ENCODE measurements around the gene DYNLT2.
"Not testable (repeated sequence)": the region's sequence is repeated elsewhere in the genome, so short reads cannot be mapped to it uniquely, and the experiment has no call there.

DYNLT2 gene

DNA sequence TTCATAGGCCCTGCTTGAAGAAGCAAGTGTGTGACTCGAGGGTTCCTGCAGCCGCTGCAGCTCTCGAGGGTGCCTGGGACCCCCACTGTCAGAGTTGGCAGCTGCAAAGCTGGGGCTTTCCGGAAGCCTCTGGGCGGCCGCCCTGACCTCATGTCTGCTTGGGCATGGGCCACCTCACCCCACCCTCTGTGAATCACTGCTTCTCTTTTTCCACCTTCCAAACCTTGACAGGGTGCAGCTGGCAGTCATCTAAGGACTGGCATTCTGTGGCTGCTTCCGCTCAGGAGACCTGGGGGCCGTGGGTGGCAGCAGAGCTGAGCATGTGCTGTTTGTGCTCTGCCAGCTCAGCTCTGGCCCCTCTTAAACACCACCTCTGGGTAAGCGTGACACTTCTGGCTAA, 32.0 kb upstream of the DYNLT2 start:
- no peak for DNase-seq

GRCh38 chr6:169782966-169783365, 31.6 kb upstream of the DYNLT2 start:
- DNase-seq = no peak

- no peak for DNase-seq
These were observed 29.3 kb upstream of the DYNLT2 start for GRCh38 chr6:169780571-169781091.

- DNase-seq = no peak
These were observed 28.5 kb upstream of the DYNLT2 start for GRCh38 chr6:169779896-169780295.

DNA sequence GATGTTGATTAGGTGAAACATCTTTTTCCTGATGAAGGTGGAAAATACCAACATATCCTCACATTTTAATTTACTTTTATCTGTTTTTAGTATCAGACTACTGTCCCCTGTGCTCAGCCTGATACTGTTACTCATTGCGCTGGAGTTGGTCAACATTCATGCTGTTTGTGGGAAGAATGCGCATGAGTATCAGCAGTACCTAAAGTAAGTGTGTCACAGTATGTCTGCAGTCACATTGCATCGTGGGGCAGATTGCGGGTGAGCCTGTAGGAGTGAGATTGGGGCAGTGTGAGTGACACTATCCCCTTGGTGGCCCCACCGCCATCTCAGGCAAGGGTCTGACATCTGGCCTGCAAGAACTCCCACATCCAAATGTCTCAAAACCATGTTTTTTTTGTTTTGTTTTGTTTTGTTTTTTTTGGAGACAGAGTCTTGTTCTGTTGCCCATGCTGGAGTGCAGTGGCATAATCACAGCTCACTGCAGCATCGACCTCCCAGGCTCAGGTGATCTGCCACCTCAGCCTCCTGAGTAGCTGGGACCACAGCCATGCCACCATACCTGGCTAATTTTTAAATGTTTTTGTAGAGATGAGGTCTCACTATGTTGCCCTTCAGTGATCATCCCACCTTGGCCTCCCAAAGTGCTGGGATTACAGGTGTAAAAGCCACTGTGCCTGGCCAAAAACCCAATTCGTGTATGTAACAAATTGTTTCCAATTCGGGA, 27.9 kb upstream of the DYNLT2 start:
- no peak for DNase-seq

DNA sequence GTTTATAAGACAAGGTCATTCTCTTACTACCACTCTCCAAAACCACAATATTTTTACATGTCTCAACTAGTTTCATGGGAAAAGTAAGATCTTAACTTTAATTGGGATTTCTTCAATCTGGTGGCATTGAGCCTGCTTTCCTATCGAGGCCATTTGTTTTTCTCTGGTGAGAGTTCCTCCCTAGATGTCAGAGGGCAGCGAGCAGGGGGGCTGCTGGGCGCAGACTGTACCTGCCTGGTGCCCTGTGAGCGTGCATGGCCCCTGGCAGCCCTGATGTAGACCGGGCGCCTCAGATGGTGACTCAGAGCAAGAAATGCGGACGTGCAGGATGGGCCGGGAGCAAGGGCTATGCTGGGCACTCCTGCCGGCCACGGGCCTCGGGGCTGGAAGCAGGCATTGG, 27.3 kb upstream of the DYNLT2 start:
- no peak for DNase-seq

DNA sequence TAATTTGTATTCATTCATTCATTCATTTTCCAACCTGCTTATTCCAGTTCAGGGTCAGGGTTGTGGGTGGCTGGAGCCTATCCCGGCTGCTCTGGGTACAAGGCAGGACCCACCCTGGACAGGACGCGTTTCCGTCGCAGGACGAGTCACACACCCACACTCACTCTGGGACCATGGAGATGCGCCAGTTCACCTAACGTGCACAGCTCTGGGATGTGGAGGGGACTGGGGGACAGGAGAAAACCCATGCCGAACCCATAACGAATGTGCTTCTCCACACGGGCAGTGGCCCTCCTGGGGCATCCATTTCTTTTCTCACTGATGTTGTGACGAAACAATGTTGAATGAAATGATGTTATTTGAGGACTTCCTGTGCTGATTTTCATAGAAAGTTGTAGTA, 26.5 kb upstream of the DYNLT2 start:
- no peak for DNase-seq

DNA sequence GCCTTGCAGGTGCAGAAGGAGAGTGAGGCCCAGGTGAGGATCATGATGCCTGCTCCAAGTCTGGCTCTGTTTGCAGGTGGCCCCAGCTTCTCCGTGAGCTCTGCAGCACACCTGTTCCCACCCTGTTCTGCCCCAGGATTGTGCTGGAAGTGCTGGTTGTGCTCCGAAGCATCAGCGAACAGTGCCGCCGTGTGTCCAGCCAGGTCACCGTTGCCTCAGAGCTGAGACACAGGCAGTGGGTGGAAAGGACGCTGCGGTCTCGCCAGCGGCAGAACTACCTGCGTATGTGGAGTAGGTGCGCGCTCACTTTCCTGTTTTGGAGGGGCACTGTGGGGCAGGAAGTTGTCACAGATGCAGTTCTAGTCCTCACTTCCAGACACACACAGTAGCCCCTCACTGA, 25.0 kb upstream of the DYNLT2 start:
- DNase-seq = no peak

- no peak for DNase-seq
These were observed 23.9 kb upstream of the DYNLT2 start for GRCh38 chr6:169775321-169775720.

DNA sequence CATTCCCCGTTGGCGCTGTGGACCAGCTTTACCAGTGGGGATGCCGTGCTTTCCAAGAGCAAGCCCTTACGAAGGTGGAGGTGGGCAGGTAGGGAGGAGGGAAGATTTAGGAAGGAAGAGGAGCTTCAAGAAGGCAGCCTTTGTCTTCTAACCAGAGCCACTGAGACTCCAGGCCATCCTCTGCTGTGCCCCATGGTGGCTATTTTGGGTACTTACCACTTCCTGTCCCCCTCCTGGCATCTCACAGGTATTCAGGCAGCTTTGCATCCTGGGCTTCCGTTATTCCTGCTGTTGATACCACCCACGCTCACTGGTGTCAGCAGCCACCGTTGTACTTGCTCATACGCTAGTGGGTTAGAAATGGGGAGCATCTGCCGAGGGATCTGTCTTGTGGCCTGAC, 23.0 kb upstream of the DYNLT2 start:
- no peak for DNase-seq

DNA sequence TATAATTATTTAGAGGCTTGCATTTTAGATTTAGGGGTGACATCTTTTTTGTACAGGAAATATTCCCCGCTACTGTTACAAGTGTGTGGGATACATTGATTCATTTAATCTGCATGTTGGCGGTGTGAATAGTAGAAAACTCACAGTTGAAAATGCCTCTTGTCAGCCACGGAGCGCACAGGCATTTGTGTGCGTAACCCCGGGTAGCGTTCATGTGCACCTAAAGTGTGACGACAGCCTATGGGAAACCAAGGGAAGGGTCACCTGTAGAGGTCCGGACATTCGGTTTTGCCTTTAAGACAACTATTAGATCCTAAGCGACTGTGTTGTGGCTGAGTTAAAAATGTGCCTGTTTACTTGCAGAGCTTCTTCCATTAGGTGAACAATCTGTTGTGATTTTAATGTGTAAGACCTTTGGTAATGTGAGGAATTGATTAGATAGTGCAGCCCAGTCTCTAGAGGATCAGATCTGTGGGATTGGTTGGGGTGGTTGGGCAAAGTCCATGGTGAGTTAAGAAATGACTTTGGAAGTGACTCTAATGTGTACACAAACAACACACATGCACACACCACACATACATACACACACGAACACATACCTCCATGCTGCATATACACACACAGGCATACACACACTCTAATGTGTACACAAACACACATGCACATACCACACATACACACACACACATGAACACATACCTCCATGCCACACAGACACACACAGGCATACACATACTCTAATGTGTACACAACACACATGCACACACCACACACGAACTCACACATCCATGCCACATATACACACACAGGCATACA, 15.8 kb upstream of the DYNLT2 start:
- DNase-seq = no peak

DNA sequence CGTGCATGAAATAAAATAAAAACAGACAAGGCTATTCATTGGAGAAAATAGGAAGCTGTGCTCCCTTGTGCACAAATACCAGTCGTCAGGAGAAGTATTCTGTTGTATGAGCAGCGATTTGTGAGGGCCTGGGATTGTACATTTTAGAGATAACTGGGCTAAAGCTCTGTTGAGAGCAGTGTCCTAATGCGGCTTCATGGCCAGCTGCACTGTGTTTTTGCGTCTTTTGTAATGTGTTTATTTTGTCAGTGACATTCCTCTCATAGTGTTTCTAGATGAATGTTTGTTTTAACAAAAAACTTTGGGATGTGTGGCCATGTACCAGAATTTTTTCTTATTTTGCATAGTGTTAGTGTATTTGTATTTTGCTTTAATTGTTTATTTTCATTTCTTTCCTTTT, 14.9 kb upstream of the DYNLT2 start:
- DNase-seq = no peak

- not testable (repeated sequence) for DNase-seq
These were observed 14.4 kb upstream of the DYNLT2 start for GRCh38 chr6:169765789-169766188.

DNA sequence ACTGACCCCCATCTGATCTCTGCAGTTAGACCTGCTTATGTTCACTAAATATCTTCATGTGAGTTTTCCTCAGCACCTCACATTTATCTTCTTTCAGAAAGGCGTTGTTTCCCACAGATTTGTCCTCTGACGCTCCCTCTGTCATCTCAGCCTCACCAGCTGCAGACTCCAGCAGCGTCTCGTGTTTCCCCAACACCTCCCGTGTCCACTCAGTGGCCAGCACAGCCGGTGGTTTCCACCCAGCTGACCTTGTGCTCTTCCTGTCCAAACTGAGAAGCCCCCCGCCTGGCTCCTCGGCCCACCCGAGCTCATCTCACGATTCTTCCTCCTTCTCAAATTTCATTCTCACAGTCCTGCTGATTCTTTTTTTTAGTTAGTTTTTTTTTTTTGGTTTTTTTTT, 12.5 kb upstream of the DYNLT2 start:
- no peak for DNase-seq

GRCh38 chr6:169763308-169763707, 11.9 kb upstream of the DYNLT2 start:
- DNase-seq = no peak

GRCh38 chr6:169755162-169755561, 3.8 kb upstream of the DYNLT2 start:
- DNase-seq = no peak

DNA sequence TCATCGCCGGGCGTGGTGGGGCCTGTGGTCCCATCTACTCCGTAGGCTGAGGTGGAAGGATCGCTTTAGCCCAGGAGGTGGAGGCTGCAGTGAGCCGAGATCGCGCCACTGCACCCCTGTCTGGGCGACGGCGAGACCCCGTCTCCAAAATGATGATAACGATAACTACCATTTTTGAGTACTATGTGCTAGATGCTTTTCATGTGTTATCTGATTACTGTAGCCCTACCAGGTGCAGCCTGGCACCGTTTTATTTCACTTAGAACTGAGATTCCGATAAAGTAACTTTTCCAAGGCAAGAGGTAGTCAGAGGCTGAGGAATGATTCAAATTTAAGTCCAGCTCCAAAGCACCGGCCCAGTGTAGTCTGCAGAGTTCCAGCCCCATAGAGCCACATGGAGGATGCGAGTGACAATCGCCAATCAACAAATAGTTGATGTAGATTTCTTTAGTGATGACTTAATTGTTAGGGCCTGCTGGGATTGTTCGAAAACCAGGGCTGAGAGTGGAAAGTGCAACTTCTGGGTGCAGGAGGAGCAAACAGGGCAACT, 777 bp upstream of the DYNLT2 start:
- no peak for DNase-seq

GRCh38 chr6:169746556-169746955, 4.8 kb downstream of the DYNLT2 start:
- DNase-seq = no peak

DNA sequence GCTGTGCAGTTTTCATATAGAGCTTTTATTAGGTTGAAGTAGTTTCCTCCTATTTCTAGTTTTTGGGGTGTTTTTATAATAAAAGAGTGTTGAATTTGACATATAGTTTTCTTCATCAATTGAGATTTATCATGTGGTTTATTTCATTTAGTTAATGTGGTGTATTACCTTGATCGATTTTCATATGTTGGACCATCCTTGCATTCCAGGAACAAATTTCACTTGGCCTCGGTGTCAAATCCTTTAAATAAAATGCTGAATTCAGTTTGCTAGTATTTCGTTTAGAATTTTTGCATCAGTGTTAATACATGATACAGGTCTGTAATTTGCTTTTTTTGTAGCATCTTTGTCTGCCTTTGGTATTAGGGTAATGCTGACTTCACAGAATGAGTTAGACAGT, 6.0 kb downstream of the DYNLT2 start:
- DNase-seq = no peak

GRCh38 chr6:169741344-169741743, 10.0 kb downstream of the DYNLT2 start:
- no peak for DNase-seq

- no peak for DNase-seq
These were observed 12.3 kb downstream of the DYNLT2 start for GRCh38 chr6:169738976-169739529.

GRCh38 chr6:169738204-169738975, 13.0 kb downstream of the DYNLT2 start:
- no peak for DNase-seq

- no peak for DNase-seq
These were observed 21.4 kb downstream of the DYNLT2 start for GRCh38 chr6:169729961-169730360.

All from retina (tissue), 1 donor.